A549 (cell line): ENCODE data around the gene MYO18A. TPM values are rescaled to one million over a fixed set of nuclear protein-coding genes. Genes with fewer than 3 reads are reported as not detected.

Source experiments
- ATAC-seq, 2 experiments: fragments of 200-7000 bp in 1 of 2; fragments of >200 bp in 1 of 2; cut with Nextera tagmentation in 1 of 2; cut with Tn5 transposase in 1 of 2; 3 replicates each; pipeline versions ENCODE4 v1.8.0 to v1.9.1; 2018 to 2020; ENCODE audit warnings: mild to moderate bottlenecking in 1 of 2, moderate library complexity in 1 of 2
- CTCF ChIA-PET: fragments of 300-600 bp; sonication (Branson Sonifier 250); formaldehyde crosslinking; extraction: SDS; loops from one replicate; lab custom pipeline; 2021; ENCODE audit warnings: antibody characterized with exemption, inconsistent platforms; lab: Yijun Ruan, JAX
- POLR2A ChIA-PET: fragments of 350-600 bp; formaldehyde crosslinking; extraction: SDS; loops from one replicate; lab custom pipeline; 2021; ENCODE audit warnings: antibody characterized with exemption, inconsistent platforms; lab: Yijun Ruan, JAX
- DNase-seq, 2 experiments: peaks; one replicate each; pipeline versions ENCODE4 v3.0.0 to v3.0.0-alpha.2; 2011 to 2016; ENCODE audit warnings: low read depth in 1 of 2, low spot score in 1 of 2
- FAIRE-seq: peaks from 2 replicates; lab custom pipeline; 2011; peaks lifted over from hg19 to GRCh38; lab: Jason Lieb, UNC
- H3K27ac ChIP-seq, 2 experiments: fragments of >200 bp; sonication (Bioruptor Twin); formaldehyde crosslinking; 3 replicates each; pipeline ENCODE4 v1.5.1; 2016 to 2017
- H3K4me1 ChIP-seq: fragments of >200 bp; sonication (Bioruptor Twin); formaldehyde crosslinking; 3 replicates; pipeline ENCODE4 v1.6.1; 2016
- H3K4me2 ChIP-seq: fragments of >200 bp; sonication (Bioruptor Twin); formaldehyde crosslinking; 3 replicates; pipeline ENCODE4 v1.6.1; 2016
- H3K4me3 ChIP-seq: fragments of >200 bp; sonication (Bioruptor Twin); formaldehyde crosslinking; 3 replicates; pipeline ENCODE4 v1.5.1; 2016
- H3K9me3 ChIP-seq: fragments of >200 bp; sonication (Bioruptor Twin); formaldehyde crosslinking; 3 replicates; pipeline ENCODE4 v1.6.1; 2016
- ATOH8 ChIP-seq: fragments of 250-450 bp; sonication (Bioruptor Pico); IDR thresholded peaks from 2 replicates; pipeline ENCODE4 v1.5.0; 2020; ENCODE audit warnings: low read depth, mild to moderate bottlenecking, moderate library complexity
- BCL3 ChIP-seq: fragments of >200 bp; sonication (Bioruptor Twin); formaldehyde crosslinking; IDR thresholded peaks from 3 replicates; pipeline ENCODE4 v1.6.1; 2016
- CTCF ChIP-seq: fragments of >200 bp; sonication (Bioruptor Twin); formaldehyde crosslinking; IDR thresholded peaks from 3 replicates; pipeline ENCODE4 v1.5.1; 2016
- EHF ChIP-seq: fragments of 250-450 bp; sonication (Bioruptor Pico); IDR thresholded peaks from 2 replicates; pipeline ENCODE4 v1.5.0; 2020; ENCODE audit warnings: mild to moderate bottlenecking
- FOSL2 ChIP-seq, 2 experiments: fragments of 450-650 bp in 1 of 2; fragments of >200 bp in 1 of 2; sonication (Bioruptor Twin) in 1 of 2; formaldehyde crosslinking; IDR thresholded peaks; 2 replicates each; pipeline versions ENCODE4 v1.5.0 to v1.6.1; 2016 to 2020; ENCODE audit warnings: mild to moderate bottlenecking in 1 of 2, moderate library complexity in 1 of 2
- FOXS1 ChIP-seq: fragments of 250-450 bp; sonication (Bioruptor Pico); IDR thresholded peaks from 2 replicates; pipeline ENCODE4 v1.5.0; 2020; ENCODE audit warnings: mild to moderate bottlenecking, moderate library complexity
- HDAC2 ChIP-seq: fragments of 200-600 bp; sonication (generic); IDR thresholded peaks from 2 replicates; pipeline ENCODE4 v1.6.1; 2016
- HEYL ChIP-seq: fragments of 250-450 bp; sonication (Bioruptor Pico); IDR thresholded peaks from 2 replicates; pipeline ENCODE4 v1.8.0; 2021; ENCODE audit warnings: mild to moderate bottlenecking, moderate library complexity
- JUNB ChIP-seq: fragments of >200 bp; sonication (Bioruptor Twin); formaldehyde crosslinking; IDR thresholded peaks from 2 replicates; pipeline ENCODE4 v1.6.1; 2016
- KDM1A ChIP-seq: fragments of 200-600 bp; sonication (generic); IDR thresholded peaks from 2 replicates; pipeline ENCODE4 v1.6.1; 2016; ENCODE audit warnings: low read depth, mild to moderate bottlenecking
- MAFK ChIP-seq: fragments of 450-650 bp; IDR thresholded peaks from 2 replicates; pipeline ENCODE4 v1.6.1; 2014; ENCODE audit not compliant: partially characterized antibody
- PBX3 ChIP-seq: IDR thresholded peaks from 2 replicates; pipeline ENCODE4 v1.6.1; 2012
- POLR2A ChIP-seq: IDR thresholded peaks from 2 replicates; pipeline ENCODE4 v1.6.1; 2012; ENCODE audit warnings: mild to moderate bottlenecking, low read length
- RAD21 ChIP-seq, 2 experiments: fragments of >200 bp in 1 of 2; sonication (Bioruptor Twin) in 1 of 2; formaldehyde crosslinking in 1 of 2; IDR thresholded peaks in 1 of 2; conservative IDR thresholded peaks in 1 of 2; 2 replicates in 1 of 2; 3 replicates in 1 of 2; pipeline ENCODE4 v1.6.1; 2012 to 2018; ENCODE audit warnings: inconsistent platforms in 1 of 2
- RCOR1 ChIP-seq: fragments of 150-350 bp; IDR thresholded peaks from 2 replicates; pipeline ENCODE4 v1.6.1; 2014; ENCODE audit warnings: antibody characterized with exemption, low read length, low read depth
- REST ChIP-seq: fragments of 200-600 bp; sonication (generic); IDR thresholded peaks from 2 replicates; pipeline ENCODE4 v1.6.1; 2016; ENCODE audit warnings: antibody characterized with exemption, mild to moderate bottlenecking, moderate library complexity
- RFX5 ChIP-seq: fragments of 450-650 bp; IDR thresholded peaks from 2 replicates; pipeline ENCODE4 v1.7.1; 2014; ENCODE audit warnings: antibody characterized with exemption, mild to moderate bottlenecking, moderate library complexity
- RNF2 ChIP-seq: fragments of 200-600 bp; sonication (generic); IDR thresholded peaks from 2 replicates; pipeline ENCODE4 v1.6.1; 2016; ENCODE audit warnings: low read depth, mild to moderate bottlenecking, antibody characterized with exemption, moderate library complexity, borderline replicate concordance
- SMC3 ChIP-seq: fragments of >200 bp; sonication (Bioruptor Twin); formaldehyde crosslinking; IDR thresholded peaks from 3 replicates; pipeline ENCODE4 v1.6.1; 2018; ENCODE audit warnings: inconsistent platforms
- SREBF2 ChIP-seq: fragments of 450-650 bp; IDR thresholded peaks from 2 replicates; pipeline ENCODE4 v1.6.1; 2014; ENCODE audit warnings: mild to moderate bottlenecking, moderate library complexity
- ZFP36 ChIP-seq: fragments of 450-650 bp; IDR thresholded peaks from 2 replicates; pipeline ENCODE4 v1.6.1; 2014; ENCODE audit warnings: borderline replicate concordance; ENCODE audit not compliant: partially characterized antibody
- ZNF302 ChIP-seq: fragments of 250-450 bp; sonication (Bioruptor Pico); IDR thresholded peaks from 2 replicates; pipeline ENCODE4 v1.9.0; 2021; ENCODE audit warnings: inconsistent platforms, mild to moderate bottlenecking, moderate library complexity
- WGBS: methylation state at CpG from one replicate; pipeline ENCODE4 v1.1.6; 2017; ENCODE audit errors: missing lambda C conversion rate; 5-methylcytosine and 5-hydroxymethylcytosine counted together
- polyA plus RNA-seq, 4 experiments: library from polyadenylated mRNA; depleted of rRNA in 3 of 4; stranded (reverse); fragments of >200 nt; fragmentation: RNase III in 1 of 4; extraction: RNeasy Plus Mini Kit Qiagen cat#74134 plus additional on column Dnase treatment in 1 of 4; gene quantifications; 2 replicates in 3 of 4; 3 replicates in 1 of 4; pipeline ENCODE4 v1.2.3, GENCODE V29; 2011 to 2017

Gene MYO18A
- polyA plus RNA-seq, 2 of the 4 experiments (the other 2 are of a cell fraction) = 12.3 to 28.4 TPM

- H3K4me2 ChIP-seq = peak overlapping the region; percentile 42
- H3K4me3 ChIP-seq = no peak overlapping the region
- TF ChIP-seq RCOR1 = no peak
- no peak for TF ChIP-seq KDM1A
- peak; percentile 87 to 94 for TF ChIP-seq RAD21 (conservative IDR thresholded peaks at IDR 0.05 in 1 of 2, IDR thresholded peaks at IDR 0.05 in 1 of 2)
- no peak for TF ChIP-seq ZFP36
- TF ChIP-seq HEYL (CRISPR knock-in tag) = no peak
- no peak for TF ChIP-seq RFX5
- TF ChIP-seq SMC3 = peak; percentile 98
- TF ChIP-seq CTCF = peak; percentile 99
- TF ChIP-seq RNF2 = no peak
- no peak for TF ChIP-seq EHF (CRISPR knock-in tag)
- TF ChIP-seq, all 56 proteins: peak for 3
- DNase-seq (peak; percentile 86 to 97), ATAC-seq (peak; percentile 97 to 99), FAIRE-seq (peak; percentile 95)
- ChIA-PET POLR2A (interaction anchor here (0.5 to 2.1 kb wide), 7 partner anchors 39 to 334 kb away, joined by 3 to 8 read pairs (median 4); partner anchors contain the start of genes MYO18A and NUFIP2), CTCF (interaction anchor here (0.6 to 21.9 kb wide), 64 partner anchors 9 to 1432 kb away, joined by 3 to 482 read pairs (median 8); partner anchors contain the start of genes ANKRD13B, CRYBA1, MYO18A and NUFIP2)
- Histone ChIP-seq H3K4me1 (0 out of 3 replicates have a peak, but pooled peaks cover 6% of the 10 kb centered on the region), H3K9me3 (no peaks in the 10 kb centered on the region), H3K27ac (peak overlapping the region; percentile 5 to 67; a peak in 3 of 6 replicates)
- 14% methylated on average over 14 of the region's 14 CpGs for WGBS
Observed at GRCh38 chr17:29219378-29220047, 39.3 kb upstream of the MYO18A start.

- no peak for DNase-seq
- WGBS = 88% methylated on average over 5 of the region's 5 CpGs
- ATAC-seq = no peak
- Histone ChIP-seq H3K27ac (no peak overlapping the region), H3K9me3 (no peaks in the 10 kb centered on the region), H3K4me2 (no peak overlapping the region), H3K4me3 (no peak overlapping the region), H3K4me1 (0 out of 3 replicates have a peak, but pooled peaks cover 6% of the 10 kb centered on the region)
- FAIRE-seq = no peak
- TF ChIP-seq SREBF2 (no peak), FOSL2 (IDR thresholded peaks at IDR 0.05) (no peak), FOSL2 (CRISPR knock-in tag; IDR thresholded peaks at IDR 0.05) (no peak), PBX3 (no peak), ZNF302 (no peak), POLR2A (no peak), FOXS1 (no peak)
- CTCF ChIA-PET = interaction anchor here (0.7 to 21.9 kb wide), 17 partner anchors 8 to 262 kb away, joined by 3 to 482 read pairs (median 8); partner anchors contain the start of gene MYO18A
- POLR2A ChIA-PET = interaction anchor here (0.9 to 2.0 kb wide), 3 partner anchors 37 to 77 kb away, joined by 3 to 5 read pairs (median 5); partner anchors contain the start of genes MYO18A and NUFIP2
Observed at GRCh38 chr17:29216856-29217255, 36.7 kb upstream of the MYO18A start.

GRCh38 chr17:29216181-29216580 lies 36.0 kb upstream of the MYO18A start:
- FAIRE-seq (no peak), DNase-seq (no peak), ATAC-seq (no peak)
- no peaks in the 10 kb centered on the region for H3K9me3 ChIP-seq
- no peak overlapping the region for H3K4me2 ChIP-seq
- no peak overlapping the region for H3K27ac ChIP-seq
- CTCF ChIA-PET = interaction anchor here (0.7 to 21.9 kb wide), 17 partner anchors 7 to 153 kb away, joined by 3 to 482 read pairs (median 7); partner anchors contain the start of gene MYO18A
- H3K4me1 ChIP-seq = 0 out of 3 replicates have a peak, but pooled peaks cover 6% of the 10 kb centered on the region
- POLR2A ChIA-PET = interaction anchor here (1.6 to 2.0 kb wide), 2 partner anchors 67 to 78 kb away, joined by 5 read pairs; partner anchors contain the start of gene NUFIP2
- no peak overlapping the region for H3K4me3 ChIP-seq
- 79% methylated on average over 6 of the region's 6 CpGs for WGBS
- TF ChIP-seq MAFK (no peak), JUNB (no peak), ATOH8 (CRISPR knock-in tag) (no peak), EHF (CRISPR knock-in tag) (no peak), BCL3 (no peak), HDAC2 (no peak), REST (no peak), FOSL2 (IDR thresholded peaks at IDR 0.05) (no peak), FOSL2 (CRISPR knock-in tag; IDR thresholded peaks at IDR 0.05) (no peak)
